GM04503 (cell line): ENCODE measurements around the gene MTSS2.
"Not testable (repeated sequence)": the region's sequence is repeated elsewhere in the genome, so short reads cannot be mapped to it uniquely, and the experiment has no call there.

ENCODE experiments used
- DNase-seq: peaks from one replicate; pipeline ENCODE4 v3.0.0-alpha.2; 2012; ENCODE audit warnings: low read depth

The MTSS2 gene

DNA sequence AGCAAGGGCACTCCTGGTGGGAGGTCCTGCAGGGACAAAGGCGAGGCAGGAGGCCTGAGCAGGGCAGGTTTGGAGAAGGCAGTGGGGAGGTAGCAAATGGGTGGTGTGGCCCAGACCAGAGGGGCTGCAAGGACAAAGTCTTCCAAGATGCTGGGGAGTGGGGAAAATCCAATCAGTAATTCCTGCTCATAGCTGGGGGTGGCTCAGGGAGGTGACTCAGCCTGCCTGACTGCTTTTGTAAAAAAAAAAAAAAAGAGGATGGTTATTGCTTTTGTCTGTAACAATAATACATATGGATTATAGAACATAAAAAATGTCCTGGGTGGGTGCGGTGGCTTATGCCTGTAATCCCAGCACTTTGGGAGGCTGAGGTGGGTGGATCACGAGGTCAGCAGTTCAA is 34.3 kb downstream of the MTSS2 start:
- no peak for DNase-seq

DNA sequence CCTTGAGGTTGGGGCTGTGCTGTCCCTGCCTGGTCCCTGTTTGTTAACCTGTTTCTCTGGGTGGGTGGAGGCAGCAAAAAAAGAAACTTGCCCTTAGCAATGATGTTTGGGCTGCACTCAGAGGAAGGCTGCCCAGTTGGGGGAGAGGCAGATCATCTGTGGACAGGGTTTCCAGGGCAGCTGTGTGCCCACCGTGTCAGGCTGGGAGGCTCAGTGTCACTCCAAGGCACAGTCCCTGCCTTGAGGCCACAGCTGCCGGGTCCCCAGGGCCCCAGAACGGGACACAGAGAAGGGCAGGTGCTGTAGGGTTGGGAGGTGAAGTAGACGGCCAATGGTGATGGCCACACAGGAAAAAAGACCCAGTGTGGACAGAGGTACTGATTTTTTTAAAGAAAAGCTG is 35.6 kb downstream of the MTSS2 start:
- no peak for DNase-seq

DNA sequence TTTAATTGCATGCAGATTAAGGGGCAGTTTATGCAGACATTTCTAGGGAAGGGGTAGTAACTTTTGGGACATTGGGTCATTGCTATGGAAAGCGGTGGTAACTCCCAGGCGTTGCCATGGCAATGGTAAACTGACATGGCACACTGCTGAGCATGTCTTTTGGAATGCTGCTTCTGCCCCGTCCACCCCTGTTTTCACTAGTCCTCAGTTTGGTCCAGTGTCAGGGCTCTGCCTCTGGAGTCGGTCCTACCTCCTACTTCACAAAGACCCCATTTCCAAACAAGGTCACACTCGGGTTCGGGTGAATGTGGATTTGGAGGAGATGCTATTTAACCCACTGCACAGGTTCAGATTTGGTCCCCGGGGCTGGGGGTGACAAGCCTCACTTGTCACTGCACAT is 36.6 kb downstream of the MTSS2 start:
- no peak for DNase-seq

DNA sequence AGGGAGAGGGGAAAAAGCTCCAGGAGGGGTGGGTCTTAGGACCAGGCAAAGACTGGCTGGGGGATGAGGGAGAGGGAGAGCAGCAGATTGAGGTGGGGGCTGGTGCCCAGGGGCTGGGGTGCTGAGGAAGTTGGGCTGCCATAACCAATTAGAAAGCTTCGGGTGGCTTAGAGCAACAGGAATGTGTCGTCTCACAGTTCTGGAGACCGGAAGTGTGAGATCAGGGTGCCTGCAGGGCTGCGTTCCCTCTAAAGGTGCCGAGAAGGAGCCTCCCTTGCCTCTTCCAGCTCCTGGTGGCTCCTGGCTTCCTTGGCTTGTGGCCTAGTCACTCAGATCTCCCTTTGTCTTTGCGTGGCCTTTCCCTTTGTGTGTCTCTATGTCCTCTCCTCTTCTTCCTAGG is 37.2 kb downstream of the MTSS2 start:
- DNase-seq = no peak

DNA sequence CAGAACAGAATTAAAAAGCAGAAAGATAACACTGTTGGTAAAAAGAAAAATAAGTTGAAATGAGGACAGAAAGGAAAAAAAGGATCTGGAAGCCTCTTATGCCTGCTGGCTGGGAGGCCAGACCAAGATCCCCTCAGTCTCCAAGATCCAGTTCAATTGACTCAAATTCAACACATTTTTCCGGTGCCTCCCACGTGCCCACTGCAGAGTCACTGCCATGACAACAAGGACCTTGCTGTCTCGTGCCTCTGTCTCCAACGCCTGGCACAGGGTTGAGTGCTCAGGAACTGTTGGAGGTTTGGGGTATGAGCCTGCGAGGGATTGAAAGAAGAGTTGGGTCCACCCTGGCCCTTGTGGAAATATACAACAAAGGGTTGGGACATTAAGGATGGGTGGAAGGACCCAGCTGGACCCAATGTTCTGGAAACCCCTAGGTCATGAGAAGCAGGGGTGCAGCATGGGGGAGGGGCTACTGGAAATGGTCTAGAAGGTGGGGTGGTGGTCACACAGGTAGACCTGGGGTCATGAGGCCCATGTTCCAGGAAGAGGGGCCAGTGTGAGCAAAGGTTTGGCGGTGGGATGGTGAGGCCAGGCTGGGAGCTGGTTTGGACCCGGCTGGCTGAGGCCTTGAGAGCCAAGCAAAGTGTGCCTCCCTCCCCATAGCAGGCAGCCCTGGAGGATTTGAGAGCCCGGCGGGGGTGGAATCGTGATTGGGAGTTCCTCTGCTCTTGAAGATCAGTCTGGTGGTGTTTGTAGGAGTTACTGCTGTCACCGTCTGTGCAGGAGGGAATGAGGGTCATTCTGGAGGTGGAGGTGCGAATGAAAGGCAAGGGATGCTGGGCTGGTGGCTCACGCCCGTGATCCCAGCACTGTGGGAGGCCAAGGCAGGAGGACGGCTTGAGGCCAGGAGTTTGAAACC is 38.2 kb downstream of the MTSS2 start:
- DNase-seq = no peak

DNA sequence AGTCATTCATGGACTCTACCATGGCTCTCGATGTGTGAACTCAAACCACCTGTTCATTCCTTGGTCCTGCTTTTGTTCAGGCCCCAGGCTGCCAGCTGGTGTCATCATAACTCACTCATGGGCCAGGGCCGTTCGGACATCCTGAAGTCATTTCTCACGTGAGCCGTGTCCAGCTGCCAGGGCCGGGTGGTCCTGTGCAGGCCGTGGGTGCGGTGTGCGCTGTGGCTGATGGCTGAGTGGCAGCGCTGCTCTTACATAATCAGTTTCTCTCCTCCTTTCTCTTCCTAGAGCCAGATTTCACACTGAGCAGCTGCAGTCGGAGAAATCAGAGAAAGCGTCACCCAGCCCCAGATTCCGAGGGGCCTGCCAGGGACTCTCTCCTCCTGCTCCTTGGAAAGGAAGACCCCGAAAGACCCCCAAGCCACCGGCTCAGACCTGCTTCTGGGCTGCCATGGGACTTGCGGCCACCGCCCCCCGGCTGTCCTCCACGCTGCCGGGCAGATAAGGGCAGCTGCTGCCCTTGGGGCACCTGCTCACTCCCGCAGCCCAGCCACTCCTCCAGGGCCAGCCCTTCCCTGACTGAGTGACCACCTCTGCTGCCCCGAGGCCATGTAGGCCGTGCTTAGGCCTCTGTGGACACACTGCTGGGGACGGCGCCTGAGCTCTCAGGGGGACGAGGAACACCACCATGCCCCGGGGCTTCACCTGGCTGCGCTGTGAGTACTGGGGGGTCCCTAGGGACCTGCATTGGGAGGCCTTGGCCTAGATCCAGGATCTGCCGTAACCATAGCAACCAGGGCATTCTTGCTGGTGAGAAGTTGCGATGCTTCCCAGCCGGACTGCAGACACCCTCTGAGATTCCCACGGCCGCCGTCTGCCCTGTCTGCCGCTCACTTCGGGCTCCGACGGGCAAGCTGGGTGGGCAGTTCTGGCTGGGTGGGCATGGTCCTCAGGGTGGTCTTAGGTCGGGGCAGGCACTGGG is 39.3 kb downstream of the MTSS2 start, which contains the start of gene IL34:
Gene IL34 (plus strand): TSS at position 300 of the 982 bp plus-strand sequence. CDS start 389 bp downstream, at position 689.
- no peak for DNase-seq

DNA sequence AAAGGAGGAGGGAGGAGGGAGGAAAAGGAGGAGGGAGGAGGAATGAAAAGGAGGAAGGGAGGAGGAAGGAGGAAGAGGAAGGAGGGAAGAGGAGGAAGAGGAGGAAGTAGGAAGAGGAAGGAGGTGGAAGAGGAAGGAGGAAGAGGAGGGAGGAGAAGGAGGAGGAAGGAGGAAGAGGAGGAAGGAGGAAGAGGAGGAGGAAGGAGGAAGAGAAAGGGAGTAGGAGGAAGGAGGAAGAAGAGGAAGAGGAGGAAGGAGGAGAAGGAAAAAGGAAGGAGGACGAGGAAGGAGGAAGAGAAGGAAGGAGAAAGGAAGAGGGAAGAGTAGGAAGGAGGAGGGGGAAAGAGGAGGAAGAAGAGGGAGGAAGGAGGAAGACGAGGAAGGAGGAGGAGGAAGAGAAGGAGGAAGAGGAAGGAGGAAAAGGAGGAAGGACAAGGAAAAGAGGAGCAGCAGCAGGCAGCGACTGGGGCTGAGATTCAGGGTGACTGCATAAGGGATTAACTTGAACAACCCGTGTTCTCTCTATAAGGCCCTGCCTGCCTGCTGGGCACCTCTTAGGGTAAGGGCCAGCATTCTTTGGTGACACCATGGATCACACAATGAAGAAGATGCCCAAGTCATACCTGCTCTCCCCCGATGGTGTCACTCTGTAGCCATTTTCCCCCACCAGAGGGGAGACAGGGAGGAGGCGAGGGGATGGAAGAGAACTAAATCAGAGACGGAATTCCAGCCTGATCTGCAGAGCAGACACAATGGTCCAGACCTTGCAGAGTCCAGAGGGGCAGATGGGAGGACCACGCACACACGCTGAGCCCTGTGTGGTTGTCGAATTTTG is 40.9 kb downstream of the MTSS2 start:
- no peak for DNase-seq

DNA sequence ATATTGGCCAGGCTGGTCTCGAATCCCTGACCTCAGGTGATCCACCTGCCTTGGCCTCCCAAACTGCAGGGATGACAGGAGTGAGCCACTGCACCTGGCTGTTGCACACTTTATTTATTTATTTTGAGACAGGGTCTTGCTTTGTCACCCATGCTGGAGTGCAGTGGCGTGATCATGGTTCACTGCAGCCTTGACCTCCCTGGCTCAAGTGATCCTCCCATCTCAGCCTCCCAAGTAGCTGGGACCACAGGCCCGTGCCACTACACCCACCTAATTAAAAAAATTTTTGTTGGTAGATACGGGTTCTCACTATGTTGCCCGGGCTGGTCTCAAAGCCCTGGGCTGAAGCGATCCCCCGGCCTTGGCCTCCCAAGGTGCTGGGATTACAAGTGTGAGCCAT is 42.6 kb downstream of the MTSS2 start:
- not testable (repeated sequence) for DNase-seq

DNA sequence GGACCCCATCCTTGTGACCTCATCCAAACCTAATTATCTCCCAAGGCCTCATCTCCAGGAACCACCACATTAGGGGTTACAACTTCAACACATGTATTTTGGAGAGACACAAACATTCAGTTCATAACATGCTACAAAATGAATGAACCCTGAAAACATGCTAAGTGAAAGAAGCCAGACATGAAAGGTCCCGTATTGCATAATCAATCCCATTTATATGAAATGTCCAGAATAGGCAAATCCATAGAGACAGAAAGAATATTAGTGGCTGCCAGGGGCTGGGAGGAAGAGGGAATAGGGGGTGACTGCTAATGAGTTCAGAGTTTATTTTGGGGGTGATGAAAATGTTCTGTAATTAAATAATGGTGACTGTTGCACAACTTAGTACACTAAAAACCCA is 43.2 kb downstream of the MTSS2 start:
- DNase-seq = no peak

DNA sequence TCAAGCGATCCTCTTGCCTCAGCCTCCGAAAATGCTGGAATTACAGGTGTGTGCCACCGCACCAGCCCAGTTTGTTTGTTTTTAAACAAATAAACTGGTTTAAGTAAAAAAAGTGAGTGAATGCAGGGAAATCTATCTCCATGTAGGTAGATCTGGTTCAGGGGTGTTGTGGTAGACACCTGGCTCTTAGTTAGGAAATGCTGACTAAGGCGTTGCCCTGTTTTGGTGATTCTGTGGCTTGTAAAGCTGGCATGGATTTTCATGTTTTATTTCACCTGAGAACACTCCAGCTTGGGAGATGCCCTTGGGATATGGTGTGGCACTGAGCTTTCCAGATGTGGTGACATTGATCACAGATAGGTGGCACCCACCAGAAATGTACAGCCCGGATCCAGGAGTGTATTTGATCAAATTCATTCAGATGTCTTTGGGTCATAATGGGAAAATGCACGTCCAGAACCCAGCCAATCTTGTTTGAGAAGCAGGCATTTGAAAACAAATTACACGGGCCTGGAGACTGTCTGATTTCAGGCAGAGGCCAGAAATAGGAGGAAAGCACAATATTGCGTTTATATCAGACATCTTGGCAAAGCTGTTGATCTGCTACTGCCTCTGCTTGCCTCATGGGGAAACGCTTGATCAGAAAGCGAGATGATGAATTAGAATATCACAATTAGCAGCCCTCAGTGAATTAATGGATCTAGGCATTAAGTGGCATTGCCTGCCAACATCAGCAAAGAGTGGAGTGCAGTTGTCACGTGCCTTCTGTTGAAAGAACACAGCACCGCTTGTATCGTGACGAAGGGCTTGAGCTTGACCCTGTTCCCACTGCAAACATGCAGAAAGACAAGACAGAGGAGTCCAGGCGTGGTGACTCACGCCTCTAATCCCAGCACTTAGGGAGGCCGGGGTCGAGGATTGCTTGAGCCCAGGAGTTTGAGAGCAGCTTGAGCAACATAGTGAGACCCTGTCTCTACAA is 46.8 kb downstream of the MTSS2 start:
- no peak for DNase-seq
